ENCODE data around the gene SIK2.

The SIK2 gene

DNA sequence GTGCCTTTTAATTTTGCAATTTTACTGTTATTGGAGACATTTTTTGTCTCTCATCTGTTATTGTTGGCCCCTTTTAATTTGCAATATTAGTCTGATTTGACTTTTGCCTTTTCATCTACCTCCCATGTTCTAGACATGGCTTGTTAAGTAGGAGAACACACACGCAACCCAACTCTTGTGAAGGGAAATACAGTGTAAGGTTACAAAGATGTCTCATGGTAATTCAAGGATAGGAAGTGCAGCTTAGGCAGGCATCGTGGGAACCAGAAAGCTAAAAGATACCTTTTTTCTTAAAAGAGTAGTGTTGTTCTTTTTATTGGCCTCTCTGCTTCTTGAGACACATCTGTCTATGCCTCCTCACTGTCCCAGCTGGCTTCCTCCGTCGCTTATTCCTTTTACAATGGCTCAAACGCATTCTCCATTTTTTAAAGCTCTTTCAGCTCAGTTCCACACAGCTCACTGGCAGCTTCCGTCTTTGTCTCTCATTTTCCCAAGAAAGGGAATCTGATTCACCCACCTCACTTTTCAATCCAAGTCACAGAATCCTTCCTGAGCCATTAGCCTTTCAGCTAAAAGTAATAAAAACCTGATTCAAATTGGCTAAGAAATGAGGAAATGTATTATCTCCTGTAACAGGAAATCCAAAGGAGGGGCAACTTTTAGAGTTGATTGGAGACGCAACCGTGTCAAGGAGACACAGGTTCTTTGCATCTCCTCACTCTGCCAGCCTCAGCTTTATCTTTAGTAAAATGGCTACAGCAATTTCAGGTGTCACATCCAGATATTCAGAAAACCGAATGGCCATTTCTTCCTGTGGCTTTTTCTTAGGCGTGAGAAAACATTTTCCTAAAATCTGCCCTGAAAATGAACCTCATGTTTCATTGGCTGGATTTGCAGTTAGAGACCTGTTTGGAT, 57.2 kb downstream of the SIK2 start:
- no peaks in the 10 kb centered on the region for H3K27me3 ChIP-seq (ENCODE audit: insufficient read depth, low read length, poor library complexity)
- H3K27ac ChIP-seq (ENCODE audit: low read length) = no peak overlapping the region
- TF ChIP-seq CTCF (IDR thresholded peaks at IDR 0.05; ENCODE audit: borderline replicate concordance, extremely low read depth, low read length, poor library complexity, severe bottlenecking) = no peak
- no peak for TF ChIP-seq EZH2 (IDR thresholded peaks at IDR 0.05; ENCODE audit: borderline replicate concordance, low read depth, low read length, severe bottlenecking)
- no peaks in the 10 kb centered on the region for H3K79me2 ChIP-seq (ENCODE audit: insufficient read depth, low read length)
- H3K4me2 ChIP-seq (ENCODE audit: insufficient read depth, low read length) = no peak overlapping the region
- no peak overlapping the region for H3K9ac ChIP-seq (ENCODE audit: low read depth, low read length)
- no peaks in the 10 kb centered on the region for H3K4me1 ChIP-seq (ENCODE audit: insufficient read depth, low read length)
- no peaks in the 10 kb centered on the region for H3K9me3 ChIP-seq (ENCODE audit: insufficient read depth, low read length, severe bottlenecking)
- no peak for ATAC-seq (ENCODE audit: insufficient read depth, low read depth)
- no peaks in the 10 kb centered on the region for H3K36me3 ChIP-seq (ENCODE audit: insufficient read depth, low read length)
- DNase-seq = no peak
- no peak overlapping the region for H2AFZ ChIP-seq (ENCODE audit: low read depth, low read length)
- H4K20me1 ChIP-seq (ENCODE audit: insufficient read depth, low read length) = peaks cover 11% of the 10 kb centered on the region; the same call in 1 of the 2 replicates
- H3K4me3 ChIP-seq (ENCODE audit: low read depth in 1 of 2, low read length in 2 of 2) = no peak overlapping the region

DNA sequence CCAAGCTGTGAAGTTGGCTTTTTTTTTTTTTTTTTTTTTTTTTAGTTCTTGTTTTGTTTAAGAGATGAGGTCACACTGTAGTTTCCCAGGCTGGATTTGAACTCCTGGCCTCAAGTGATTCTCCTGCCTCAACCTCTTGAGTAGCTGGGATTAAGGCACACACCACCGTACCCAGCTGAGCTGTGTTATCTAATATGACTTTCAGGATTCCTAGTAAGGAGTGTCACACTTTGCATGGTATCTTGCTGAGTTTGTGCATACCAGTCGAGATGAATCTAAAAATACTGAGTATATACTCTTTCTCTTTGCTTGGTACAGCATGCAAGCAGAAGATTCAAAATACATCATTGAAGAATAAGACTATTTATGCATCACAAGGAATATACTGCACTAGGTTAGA, 58.6 kb downstream of the SIK2 start:
- no peak overlapping the region for H3K9ac ChIP-seq (ENCODE audit: low read depth, low read length)
- H3K36me3 ChIP-seq (ENCODE audit: insufficient read depth, low read length) = no peaks in the 10 kb centered on the region
- H3K4me2 ChIP-seq (ENCODE audit: insufficient read depth, low read length) = no peak overlapping the region
- H3K4me1 ChIP-seq (ENCODE audit: insufficient read depth, low read length) = no peaks in the 10 kb centered on the region
- no peak for ATAC-seq (ENCODE audit: insufficient read depth, low read depth)
- no peak overlapping the region for H2AFZ ChIP-seq (ENCODE audit: low read depth, low read length)
- peaks cover 15% of the 10 kb centered on the region; the same call in 1 of the 2 replicates for H4K20me1 ChIP-seq (ENCODE audit: insufficient read depth, low read length)
- no peaks in the 10 kb centered on the region for H3K79me2 ChIP-seq (ENCODE audit: insufficient read depth, low read length)
- DNase-seq = no peak
- H3K4me3 ChIP-seq (ENCODE audit: low read depth in 1 of 2, low read length in 2 of 2) = no peak overlapping the region
- no peak overlapping the region for H3K27ac ChIP-seq (ENCODE audit: low read length)
- TF ChIP-seq EZH2 (IDR thresholded peaks at IDR 0.05; ENCODE audit: borderline replicate concordance, low read depth, low read length, severe bottlenecking) (no peak), CTCF (IDR thresholded peaks at IDR 0.05; ENCODE audit: borderline replicate concordance, extremely low read depth, low read length, poor library complexity, severe bottlenecking) (no peak)
- H3K9me3 ChIP-seq (ENCODE audit: insufficient read depth, low read length, severe bottlenecking) = no peaks in the 10 kb centered on the region
- no peaks in the 10 kb centered on the region for H3K27me3 ChIP-seq (ENCODE audit: insufficient read depth, low read length, poor library complexity)

DNA sequence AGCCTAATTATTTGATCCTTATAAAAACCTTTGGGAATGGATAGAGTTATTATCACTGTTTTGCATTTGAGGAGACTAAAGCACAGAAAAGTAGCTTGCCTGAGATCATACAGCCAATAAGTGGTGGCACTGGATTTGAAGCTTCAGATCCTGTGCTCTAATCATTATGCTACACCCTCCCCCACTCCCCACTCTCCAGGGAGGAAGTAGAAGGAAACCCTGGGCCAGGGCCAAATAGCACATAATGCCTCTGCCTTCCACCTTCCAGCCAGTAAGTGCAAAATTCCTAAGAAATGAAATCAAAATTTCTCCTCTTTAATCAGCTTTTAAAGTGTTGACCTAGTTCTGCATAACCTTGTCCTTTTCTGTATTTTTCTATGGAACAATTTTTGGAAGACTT, 61.6 kb downstream of the SIK2 start:
- Histone ChIP-seq H3K9ac (ENCODE audit: low read depth, low read length) (no peak overlapping the region), H3K4me1 (ENCODE audit: insufficient read depth, low read length) (no peaks in the 10 kb centered on the region), H2AFZ (ENCODE audit: low read depth, low read length) (no peak overlapping the region), H3K4me2 (ENCODE audit: insufficient read depth, low read length) (no peak overlapping the region), H4K20me1 (ENCODE audit: insufficient read depth, low read length) (peaks cover 20% of the 10 kb centered on the region), H3K36me3 (ENCODE audit: insufficient read depth, low read length) (no peaks in the 10 kb centered on the region), H3K9me3 (ENCODE audit: insufficient read depth, low read length, severe bottlenecking) (no peaks in the 10 kb centered on the region), H3K27ac (ENCODE audit: low read length) (no peak overlapping the region), H3K79me2 (ENCODE audit: insufficient read depth, low read length) (no peaks in the 10 kb centered on the region), H3K27me3 (ENCODE audit: insufficient read depth, low read length, poor library complexity) (no peaks in the 10 kb centered on the region), H3K4me3 (ENCODE audit: low read depth in 1 of 2, low read length in 2 of 2) (no peak overlapping the region)
- DNase-seq (no peak), ATAC-seq (ENCODE audit: insufficient read depth, low read depth) (no peak)
- TF ChIP-seq EZH2 (IDR thresholded peaks at IDR 0.05; ENCODE audit: borderline replicate concordance, low read depth, low read length, severe bottlenecking) (no peak), CTCF (IDR thresholded peaks at IDR 0.05; ENCODE audit: borderline replicate concordance, extremely low read depth, low read length, poor library complexity, severe bottlenecking) (no peak)

Measured in DND-41 (cell line).